Lung (tissue), 12 donors: ENCODE results near the gene SEMA4D. TPM values are rescaled to one million over a fixed set of nuclear protein-coding genes. Genes with fewer than 3 reads are reported as not detected.

ENCODE experiments used
- ATAC-seq: fragments of 200-7000 bp; cut with Tn5 transposase; one replicate; pipeline ENCODE4 v1.9.1; 2020; ENCODE audit warnings: moderate number of reproducible peaks; ENCODE audit not compliant: insufficient read depth, low FRiP score
- DNase-seq, 3 donors: peaks; one replicate each; pipeline ENCODE4 v3.0.0-alpha.2; 2013 to 2017
- H3K27ac ChIP-seq, 2 donors: one replicate each; pipeline ENCODE4 v1.5.1; 2013; ENCODE audit warnings: mild to moderate bottlenecking in 2 of 2, moderate library complexity in 2 of 2, control low read depth in 1 of 2, inconsistent platforms in 1 of 2, low read depth in 1 of 2, low read length in 1 of 2
- H3K27me3 ChIP-seq, 3 donors: one replicate each; pipeline ENCODE4 v1.5.1; 2013; ENCODE audit warnings: low read length in 2 of 3; ENCODE audit not compliant: control insufficient read depth in 3 of 3, insufficient read depth in 3 of 3
- H3K36me3 ChIP-seq, 4 donors: one replicate each; pipeline ENCODE4 v1.5.1; 2013; ENCODE audit warnings: low read length in 4 of 4, mild to moderate bottlenecking in 1 of 4, moderate library complexity in 1 of 4; ENCODE audit not compliant: control insufficient read depth in 4 of 4, insufficient read depth in 4 of 4
- H3K4me1 ChIP-seq, 5 donors: one replicate each; pipeline ENCODE4 v1.5.1; 2013; ENCODE audit warnings: low read length in 5 of 5, mild to moderate bottlenecking in 2 of 5, moderate library complexity in 1 of 5; ENCODE audit not compliant: control insufficient read depth in 5 of 5, insufficient read depth in 5 of 5
- H3K4me3 ChIP-seq: one replicate; pipeline ENCODE4 v1.5.1; 2013; ENCODE audit warnings: mild to moderate bottlenecking, control low read depth, moderate library complexity
- H3K9ac ChIP-seq, 2 donors: one replicate each; pipeline ENCODE4 v1.5.1; 2013; ENCODE audit warnings: low read length in 2 of 2, control low read depth in 1 of 2; ENCODE audit not compliant: insufficient read depth in 1 of 2
- H3K9me3 ChIP-seq, 4 donors: one replicate each; pipeline ENCODE4 v1.5.1; 2013; ENCODE audit warnings: low read length in 3 of 4, mild to moderate bottlenecking in 1 of 4, moderate library complexity in 1 of 4; ENCODE audit not compliant: control insufficient read depth in 4 of 4, insufficient read depth in 3 of 4
- WGBS, 2 donors: extraction: QIAGEN DNeasy Blood & Tissue Kit; methylation state at CpG; one replicate each; pipeline ENCODE4 v1.1.7; 2013; 5-methylcytosine and 5-hydroxymethylcytosine counted together
- polyA plus RNA-seq, 2 donors: library from polyadenylated mRNA; stranded (reverse); fragments of 200-250 nt; gene quantifications; one replicate each; pipeline ENCODE4 v1.2.1, GENCODE V29; 2013
- total RNA-seq, 2 donors: library from RNA; depleted of rRNA in 1 of 2; stranded (reverse); fragments of >200 nt in 1 of 2; gene quantifications; one replicate each; pipeline ENCODE4 v1.2.1, GENCODE V29; 2014 to 2021
- TF ChIP-seq, protein P1 (sequence below): IDR thresholded peaks from 2 replicates; pipeline ENCODE4 v1.5.1; 2012; ENCODE audit warnings: mild to moderate bottlenecking; ENCODE audit errors: control extremely low read depth, extremely low read depth
- donor health status: control.
- donor health status: control.
- donor health status: Bipolar disorder and iron deficiency.
- donor health status: healthy.
- donor health status: DM: yes; HTN: yes; CAD: no.

Gene SEMA4D
- total and polyA plus RNA-seq, 4 donors, result 6.7 to 61.5 (median 29.0) TPM

DNA sequence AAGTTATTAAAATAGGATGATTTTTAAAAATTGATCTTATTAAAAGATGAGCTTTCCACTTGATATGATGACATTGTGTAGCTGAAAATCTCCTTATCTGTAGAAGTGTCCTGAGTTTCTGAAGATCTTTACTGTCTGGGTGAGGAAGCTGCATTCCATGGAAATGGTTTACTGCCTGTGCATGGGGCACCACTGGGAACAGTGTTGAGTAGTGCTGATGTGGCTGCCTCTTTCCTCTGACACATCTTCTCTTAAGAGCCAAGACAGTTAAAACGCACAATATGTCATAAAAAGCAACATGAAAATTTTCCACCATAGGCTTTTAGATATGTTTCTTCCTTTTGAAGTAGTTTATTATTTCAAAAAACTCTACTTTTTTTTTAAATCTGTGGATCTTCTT lies 155.0 kb downstream of the SEMA4D start:
- 94 to 97% methylated on average over 1 of the region's 1 CpG for WGBS, 2 donors
- no peak overlapping the region for H3K4me3 ChIP-seq
- no peak overlapping the region for H3K9ac ChIP-seq

DNA sequence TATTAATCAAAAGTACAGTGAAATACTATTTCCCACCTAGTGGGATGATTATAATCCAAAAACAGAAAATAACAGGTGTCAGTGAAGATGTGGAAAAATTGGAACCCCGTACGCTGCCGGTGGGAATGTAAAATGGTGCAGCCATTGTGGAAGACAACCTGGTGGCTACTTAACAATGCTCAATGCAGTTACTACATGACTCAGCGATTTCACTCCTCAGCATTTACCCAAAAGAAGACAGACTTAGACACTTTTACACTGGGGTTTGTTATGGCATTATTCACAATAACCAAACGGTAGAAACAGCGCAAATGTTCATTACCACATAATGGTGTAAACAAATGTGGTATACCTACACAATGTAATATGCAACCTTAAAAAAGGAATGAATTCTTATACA lies 155.7 kb downstream of the SEMA4D start:
- H3K4me1 ChIP-seq, result no peaks in the 10 kb centered on the region
- no peaks in the 10 kb centered on the region for H3K9me3 ChIP-seq
- no peak for ATAC-seq
- H3K27me3 ChIP-seq, result no peaks in the 10 kb centered on the region
- H3K9ac ChIP-seq, result no peak overlapping the region
- H3K36me3 ChIP-seq, result peaks cover 34 to 57% (median 44%) of the 10 kb centered on the region in 4 donors
- WGBS, 2 donors, result 98% methylated on average over 6 of the region's 6 CpGs
- H3K27ac ChIP-seq, result no peak overlapping the region
- no peak for DNase-seq
- TF ChIP-seq, protein P1, sequence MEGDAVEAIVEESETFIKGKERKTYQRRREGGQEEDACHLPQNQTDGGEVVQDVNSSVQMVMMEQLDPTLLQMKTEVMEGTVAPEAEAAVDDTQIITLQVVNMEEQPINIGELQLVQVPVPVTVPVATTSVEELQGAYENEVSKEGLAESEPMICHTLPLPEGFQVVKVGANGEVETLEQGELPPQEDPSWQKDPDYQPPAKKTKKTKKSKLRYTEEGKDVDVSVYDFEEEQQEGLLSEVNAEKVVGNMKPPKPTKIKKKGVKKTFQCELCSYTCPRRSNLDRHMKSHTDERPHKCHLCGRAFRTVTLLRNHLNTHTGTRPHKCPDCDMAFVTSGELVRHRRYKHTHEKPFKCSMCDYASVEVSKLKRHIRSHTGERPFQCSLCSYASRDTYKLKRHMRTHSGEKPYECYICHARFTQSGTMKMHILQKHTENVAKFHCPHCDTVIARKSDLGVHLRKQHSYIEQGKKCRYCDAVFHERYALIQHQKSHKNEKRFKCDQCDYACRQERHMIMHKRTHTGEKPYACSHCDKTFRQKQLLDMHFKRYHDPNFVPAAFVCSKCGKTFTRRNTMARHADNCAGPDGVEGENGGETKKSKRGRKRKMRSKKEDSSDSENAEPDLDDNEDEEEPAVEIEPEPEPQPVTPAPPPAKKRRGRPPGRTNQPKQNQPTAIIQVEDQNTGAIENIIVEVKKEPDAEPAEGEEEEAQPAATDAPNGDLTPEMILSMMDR, result no peak
- H3K4me3 ChIP-seq, result no peak overlapping the region

More for the DNA sequence above, 155.0 kb downstream of the SEMA4D start:
- no peaks in the 10 kb centered on the region for H3K9me3 ChIP-seq
- no peaks in the 10 kb centered on the region for H3K27me3 ChIP-seq
- TF ChIP-seq, protein P1, result no peak
- H3K27ac ChIP-seq, result no peak overlapping the region
- ATAC-seq, result no peak
- no peak for DNase-seq
- H3K4me1 ChIP-seq, result no peaks in the 10 kb centered on the region
- peaks cover 33 to 53% (median 41%) of the 10 kb centered on the region in 4 donors for H3K36me3 ChIP-seq

DNA sequence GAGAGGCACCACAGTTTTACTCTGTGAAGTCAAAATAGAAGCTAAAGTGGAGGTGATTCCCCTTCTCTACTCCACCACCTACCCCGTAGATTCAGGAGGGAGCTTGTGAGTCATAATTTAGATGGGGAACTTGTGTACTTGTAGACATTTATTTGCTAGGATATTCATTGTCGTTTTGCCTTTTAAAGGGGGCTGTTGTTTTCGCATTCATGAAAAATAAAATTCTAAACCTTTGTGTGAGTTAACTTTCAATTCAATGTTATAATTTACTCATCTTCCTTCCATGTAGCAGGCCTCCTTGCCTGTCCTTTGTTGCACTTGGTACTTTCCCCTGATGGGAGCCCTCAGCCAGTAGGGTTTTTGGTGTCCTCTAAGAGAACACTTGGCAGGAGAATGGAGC lies 157.6 kb downstream of the SEMA4D start:
- Histone ChIP-seq H3K4me1 (no peaks in the 10 kb centered on the region), H3K4me3 (no peak overlapping the region), H3K27ac (no peak overlapping the region), H3K36me3 (peaks cover 25 to 56% (median 41%) of the 10 kb centered on the region in 4 donors), H3K9ac (no peak overlapping the region), H3K9me3 (no peaks in the 10 kb centered on the region), H3K27me3 (no peaks in the 10 kb centered on the region)
- no peak for ATAC-seq
- TF ChIP-seq, protein P1, result no peak
- WGBS, 2 donors, result 86 to 96% methylated on average over 3 of the region's 3 CpGs
- DNase-seq, result no peak

DNA sequence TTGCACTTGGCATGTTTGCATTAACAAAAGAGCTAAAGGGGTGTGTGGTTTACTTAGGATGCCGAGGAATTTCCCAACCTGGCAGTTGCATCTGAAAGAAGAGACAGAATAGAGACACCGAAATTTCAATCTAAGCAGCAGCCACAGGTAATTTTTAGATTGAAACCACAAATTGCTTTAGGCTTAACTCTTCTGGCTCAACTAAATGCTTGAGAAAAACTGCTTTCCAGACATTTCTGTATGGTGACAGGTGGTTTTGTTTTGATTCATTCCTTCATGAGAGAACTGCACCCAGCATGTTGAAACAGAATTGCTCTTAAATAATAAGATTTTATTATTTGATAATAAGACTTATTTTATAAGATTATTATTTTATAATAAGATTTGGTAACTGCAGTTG lies 158.1 kb downstream of the SEMA4D start:
- H3K27ac ChIP-seq, result no peak overlapping the region
- H3K27me3 ChIP-seq, result no peaks in the 10 kb centered on the region
- 63 to 70% methylated on average over 2 of the region's 2 CpGs for WGBS, 2 donors
- H3K36me3 ChIP-seq, result peaks cover 23 to 54% (median 39%) of the 10 kb centered on the region in 4 donors
- H3K9ac ChIP-seq, result no peak overlapping the region
- no peak overlapping the region for H3K4me3 ChIP-seq
- H3K9me3 ChIP-seq, result no peaks in the 10 kb centered on the region
- no peak for ATAC-seq
- H3K4me1 ChIP-seq, result no peaks in the 10 kb centered on the region
- no peak for DNase-seq
- TF ChIP-seq, protein P1, result no peak
